Measurements from ENCODE around the gene CEP83.
"Not testable (repeated sequence)": the region's sequence is repeated elsewhere in the genome, so short reads cannot be mapped to it uniquely, and the experiment has no call there.

The CEP83 gene, protein sequence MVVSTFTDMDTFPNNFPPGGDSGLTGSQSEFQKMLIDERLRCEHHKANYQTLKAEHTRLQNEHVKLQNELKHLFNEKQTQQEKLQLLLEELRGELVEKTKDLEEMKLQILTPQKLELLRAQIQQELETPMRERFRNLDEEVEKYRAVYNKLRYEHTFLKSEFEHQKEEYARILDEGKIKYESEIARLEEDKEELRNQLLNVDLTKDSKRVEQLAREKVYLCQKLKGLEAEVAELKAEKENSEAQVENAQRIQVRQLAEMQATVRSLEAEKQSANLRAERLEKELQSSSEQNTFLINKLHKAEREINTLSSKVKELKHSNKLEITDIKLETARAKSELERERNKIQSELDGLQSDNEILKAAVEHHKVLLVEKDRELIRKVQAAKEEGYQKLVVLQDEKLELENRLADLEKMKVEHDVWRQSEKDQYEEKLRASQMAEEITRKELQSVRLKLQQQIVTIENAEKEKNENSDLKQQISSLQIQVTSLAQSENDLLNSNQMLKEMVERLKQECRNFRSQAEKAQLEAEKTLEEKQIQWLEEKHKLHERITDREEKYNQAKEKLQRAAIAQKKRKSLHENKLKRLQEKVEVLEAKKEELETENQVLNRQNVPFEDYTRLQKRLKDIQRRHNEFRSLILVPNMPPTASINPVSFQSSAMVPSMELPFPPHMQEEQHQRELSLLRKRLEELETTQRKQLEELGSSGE

DNA sequence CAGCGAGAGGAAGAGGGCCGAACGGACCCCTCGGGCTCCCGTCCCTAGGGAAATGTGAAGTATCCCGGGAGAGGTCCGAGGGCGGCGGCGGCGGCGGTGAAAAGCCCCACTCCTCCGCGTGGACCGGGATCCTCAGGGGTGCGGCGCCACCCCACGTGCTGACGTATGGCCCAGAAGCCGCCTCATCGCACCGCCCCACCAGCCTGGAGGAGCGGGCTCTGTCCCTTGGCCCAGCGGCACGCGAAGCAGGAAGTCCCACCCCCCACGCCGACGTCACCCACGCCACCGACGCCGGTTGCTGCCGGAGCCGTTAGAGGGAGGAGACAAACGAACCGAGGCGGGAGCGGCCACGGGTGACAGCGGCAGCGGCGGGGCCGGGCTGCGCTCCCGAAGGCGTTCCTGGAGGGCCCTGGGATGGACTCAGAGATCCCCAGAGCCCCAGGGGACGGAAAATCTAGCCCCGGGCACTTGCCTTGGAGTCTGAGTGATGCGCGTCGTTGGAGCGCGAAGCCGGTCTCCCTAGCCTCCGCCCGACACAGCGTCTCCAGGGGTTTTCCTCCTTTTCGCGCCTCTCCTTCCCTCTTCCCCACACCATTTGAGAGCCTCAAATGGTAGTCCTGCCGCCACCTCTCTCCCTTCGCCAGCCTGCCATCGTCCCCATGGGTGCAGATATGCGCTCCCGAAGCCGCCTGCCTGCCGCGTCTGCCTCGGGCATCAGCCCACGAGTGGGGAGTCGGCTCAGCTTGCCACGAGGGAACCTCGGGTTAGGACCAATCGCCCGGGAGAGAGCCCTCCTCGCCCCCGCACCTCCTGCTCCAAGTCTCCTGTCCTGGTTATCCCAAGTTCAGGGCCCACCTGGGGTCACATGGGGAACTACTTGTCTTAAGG is at the start of gene CEP83:
Gene CEP83, minus strand, starts transcription at position 140 of the 888 bp plus-strand sequence. CDS start 47,377 bp downstream, outside the sequence.
- DNase-seq (ENCODE audit: low read depth in 3 of 3), result peak; percentile 95 to 98 (median 96)

DNA sequence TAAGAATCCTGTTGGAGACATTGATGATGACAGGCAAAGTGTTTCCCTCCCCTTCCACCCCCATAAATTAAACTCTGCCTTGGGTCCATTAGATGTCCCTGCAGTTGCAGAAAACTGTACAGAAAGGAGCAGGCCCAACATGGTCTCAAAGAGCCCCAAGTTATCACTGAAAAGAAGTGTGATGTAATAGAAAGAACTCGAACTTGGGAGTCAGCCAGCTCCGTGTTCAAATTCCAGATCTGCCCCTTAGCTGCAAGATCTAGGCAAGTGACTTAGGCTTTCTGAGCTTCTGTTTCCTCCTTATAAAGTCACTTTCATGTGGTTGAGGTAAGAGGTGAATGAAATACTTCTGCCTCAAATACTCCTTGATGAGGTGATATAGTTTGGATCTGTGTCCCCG is 49.6 kb upstream of the CEP83 start:
- DNase-seq (ENCODE audit: low read depth in 3 of 3), result no peak

DNA sequence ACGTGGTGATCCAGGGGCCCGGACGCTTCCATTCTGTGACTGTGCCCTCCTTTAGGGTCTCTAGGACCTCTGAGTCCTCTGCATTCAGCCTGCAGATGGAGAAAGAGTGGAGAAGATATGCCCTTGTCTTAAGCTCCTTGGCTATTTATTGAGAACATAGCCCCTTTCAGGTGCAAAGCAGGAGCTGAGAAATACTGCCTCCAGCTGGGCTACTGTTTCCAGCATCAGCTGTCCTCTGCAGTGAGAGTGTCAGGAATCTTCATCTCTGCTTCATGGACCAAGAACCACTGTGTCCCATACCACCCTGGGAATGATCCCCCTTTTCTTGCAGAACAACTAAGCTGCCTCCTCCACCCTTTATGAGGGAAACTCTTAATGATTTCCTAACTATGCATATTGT is 47.8 kb upstream of the CEP83 start:
- DNase-seq (ENCODE audit: low read depth in 3 of 3), result no peak

DNA sequence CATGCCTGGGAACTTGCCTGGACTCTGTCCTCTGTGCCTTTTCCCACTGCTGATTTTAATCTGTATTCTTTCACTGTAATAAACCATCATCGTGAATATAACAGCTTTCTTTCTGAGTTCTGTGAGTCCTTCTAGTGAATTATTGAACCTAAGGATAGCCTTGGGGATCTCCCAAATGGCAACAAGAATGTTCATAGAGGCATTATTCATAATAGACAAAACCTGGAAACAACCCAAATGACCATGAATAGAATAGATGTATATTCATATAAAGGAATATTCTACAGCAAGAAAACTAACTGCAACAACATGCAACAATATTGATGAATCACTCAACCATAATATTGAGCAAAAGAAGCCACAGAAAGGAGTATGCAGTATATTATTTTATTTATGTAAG is 44.7 kb upstream of the CEP83 start:
- no peak for DNase-seq (ENCODE audit: low read depth in 3 of 3)

DNA sequence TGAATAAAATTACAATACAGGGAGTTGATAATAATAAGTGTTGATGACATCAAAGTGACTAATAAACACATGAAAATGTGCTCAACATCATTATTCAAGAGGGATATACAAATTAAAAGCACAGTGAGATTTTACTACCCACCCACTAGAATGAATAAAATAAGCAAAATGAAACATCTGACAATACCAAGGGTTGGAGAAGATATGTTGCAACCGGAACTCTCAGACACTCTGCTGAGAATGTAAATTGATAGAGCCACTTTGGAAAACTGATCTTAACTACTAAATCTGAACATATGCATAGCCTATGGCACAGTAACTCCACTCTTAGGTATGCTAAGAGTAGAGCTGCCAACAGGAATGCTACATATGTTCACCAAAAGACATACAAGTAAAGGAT is 44.0 kb upstream of the CEP83 start:
- no peak for DNase-seq (ENCODE audit: low read depth in 3 of 3)

DNA sequence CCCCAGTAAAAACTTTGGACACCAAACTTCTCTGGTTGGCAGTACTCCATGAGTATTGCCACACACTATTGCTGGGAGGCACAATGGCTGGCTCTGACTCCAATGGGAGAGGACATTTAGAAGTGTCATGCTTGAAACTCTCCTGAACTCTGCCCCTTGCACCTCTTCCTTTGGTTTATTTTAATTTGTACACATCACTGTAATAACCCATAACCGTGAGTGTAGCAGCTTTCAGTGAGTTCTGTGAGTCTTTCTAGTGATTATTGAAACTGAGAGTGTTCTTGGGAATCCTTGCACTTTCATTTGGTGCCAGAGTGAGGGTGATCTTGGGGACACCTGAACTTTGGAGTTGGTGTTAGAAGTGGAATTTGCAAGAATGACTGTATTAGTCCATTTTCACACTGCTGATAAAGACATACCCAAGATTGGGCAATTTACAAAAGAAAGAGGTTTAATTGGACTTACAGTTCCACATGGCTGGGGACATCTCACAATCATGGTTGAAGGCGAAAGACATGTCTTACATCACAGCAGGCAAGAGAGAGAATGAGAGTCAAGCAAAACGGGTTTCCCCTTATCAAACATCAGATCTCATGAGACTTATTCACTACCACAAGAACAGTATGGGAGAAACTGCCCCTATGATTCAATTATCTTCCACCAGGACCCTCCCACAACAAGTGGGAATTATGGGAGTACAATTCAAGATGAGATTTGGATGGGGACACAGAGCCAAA is 41.3 kb upstream of the CEP83 start:
- no peak for DNase-seq (ENCODE audit: low read depth in 3 of 3)

DNA sequence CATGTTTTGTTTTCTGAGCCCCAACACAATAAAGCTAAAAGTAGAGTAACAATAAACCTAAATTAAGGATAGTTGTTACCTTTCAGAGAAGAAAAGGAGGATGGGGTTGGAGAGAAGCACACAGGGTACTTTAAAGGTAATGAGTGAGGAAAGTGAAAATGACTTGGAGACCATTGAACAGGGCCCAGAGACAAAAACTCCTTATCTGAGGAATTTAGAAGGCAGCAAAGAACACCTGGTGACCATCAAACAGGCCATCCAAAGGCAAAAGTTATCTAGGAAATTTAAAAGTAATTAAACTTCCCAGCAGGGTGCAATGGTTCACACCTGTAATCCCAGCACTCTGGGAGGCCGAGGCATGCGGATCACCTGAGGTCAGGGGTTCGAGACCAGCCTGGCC is 39.0 kb upstream of the CEP83 start:
- DNase-seq (ENCODE audit: low read depth in 3 of 3), result no peak

DNA sequence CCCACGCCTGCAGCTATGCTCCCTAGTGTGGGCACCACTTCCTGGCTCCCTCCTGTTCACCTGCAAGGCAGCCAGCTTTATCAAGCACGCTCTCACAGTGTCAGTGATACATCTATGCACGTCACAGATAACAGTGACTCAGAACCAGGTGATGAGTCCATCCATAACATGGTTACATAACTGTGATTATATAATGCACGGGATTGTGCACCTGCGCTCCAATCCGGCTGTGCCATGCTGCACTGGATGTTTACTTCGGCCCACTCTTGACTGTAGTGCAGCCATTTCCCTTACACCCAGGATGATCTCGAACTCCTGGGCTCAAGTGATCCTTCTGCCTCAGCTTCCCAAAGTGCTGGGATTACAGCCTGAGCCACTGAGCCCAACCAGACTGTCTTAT is 38.4 kb upstream of the CEP83 start:
- no peak for DNase-seq (ENCODE audit: low read depth in 3 of 3)

DNA sequence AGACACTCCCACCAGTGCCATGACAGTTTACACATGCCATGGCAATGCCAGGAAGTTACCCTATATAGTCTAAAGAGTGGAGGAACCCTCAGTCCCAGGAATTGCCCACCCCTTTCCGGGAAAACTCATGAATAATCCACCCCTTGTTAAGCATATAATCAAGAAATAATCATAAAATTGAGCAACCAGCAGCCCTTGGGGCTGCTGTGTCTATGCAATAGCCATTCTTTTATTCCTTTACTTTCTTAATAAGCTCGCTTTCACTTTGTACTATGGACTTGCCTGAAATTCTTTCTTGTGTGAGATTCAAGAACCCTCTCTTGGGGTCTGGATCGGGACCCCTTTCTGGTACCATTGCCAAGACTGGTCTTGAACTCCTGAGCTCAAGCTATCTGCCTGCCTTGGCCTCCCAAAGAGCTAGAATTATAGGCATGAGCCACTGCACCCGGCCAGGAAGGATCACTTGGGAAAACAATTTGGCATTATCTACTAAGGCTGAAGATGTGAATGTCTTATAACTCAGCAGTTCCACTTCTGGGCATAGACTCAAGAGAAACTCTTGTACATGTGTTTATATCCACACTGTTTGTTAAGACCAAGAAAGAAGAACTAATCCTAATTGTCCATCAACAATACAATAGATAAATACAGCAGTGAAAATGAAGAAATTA is 35.9 kb upstream of the CEP83 start:
- no peak for DNase-seq (ENCODE audit: low read depth in 3 of 3)

DNA sequence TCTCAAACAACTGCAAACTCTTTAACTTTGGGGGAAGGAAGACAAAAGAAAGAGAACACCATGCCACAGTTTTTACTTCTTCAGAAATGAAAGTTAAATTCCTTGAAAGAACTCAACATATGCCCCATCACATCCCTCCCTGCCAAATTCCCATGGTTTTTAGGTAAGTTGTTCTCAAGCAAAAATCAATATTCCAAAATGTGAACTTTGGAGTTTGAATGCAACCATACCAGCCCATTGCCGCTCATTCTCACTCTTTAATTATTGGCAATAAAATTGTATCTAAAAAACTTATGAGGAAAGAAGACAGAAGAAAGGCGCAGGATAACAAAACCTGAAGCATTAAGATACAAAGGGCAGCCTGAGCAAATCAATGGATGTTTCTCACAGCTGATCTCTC is 31.8 kb upstream of the CEP83 start:
- no peak for DNase-seq (ENCODE audit: low read depth in 3 of 3)

DNA sequence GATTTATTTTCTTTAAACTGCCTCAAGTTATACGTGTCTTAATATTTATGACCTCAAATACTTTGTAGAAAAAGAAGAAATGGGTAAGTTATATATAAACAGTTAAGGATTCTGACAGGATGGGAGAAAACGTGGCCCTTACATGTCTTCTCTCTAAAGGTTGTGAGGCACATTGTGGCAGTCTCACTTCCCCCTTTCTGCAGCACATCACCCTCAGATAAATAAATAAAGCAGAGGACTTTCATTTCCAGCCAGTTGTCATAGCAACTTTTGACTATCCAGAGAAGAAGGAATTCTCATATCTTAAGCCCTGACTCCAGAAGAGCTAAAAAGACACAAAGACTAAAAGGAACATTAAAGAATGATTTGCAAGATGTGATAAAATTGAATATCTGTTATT is 28.8 kb upstream of the CEP83 start:
- DNase-seq (ENCODE audit: low read depth in 3 of 3), result no peak

DNA sequence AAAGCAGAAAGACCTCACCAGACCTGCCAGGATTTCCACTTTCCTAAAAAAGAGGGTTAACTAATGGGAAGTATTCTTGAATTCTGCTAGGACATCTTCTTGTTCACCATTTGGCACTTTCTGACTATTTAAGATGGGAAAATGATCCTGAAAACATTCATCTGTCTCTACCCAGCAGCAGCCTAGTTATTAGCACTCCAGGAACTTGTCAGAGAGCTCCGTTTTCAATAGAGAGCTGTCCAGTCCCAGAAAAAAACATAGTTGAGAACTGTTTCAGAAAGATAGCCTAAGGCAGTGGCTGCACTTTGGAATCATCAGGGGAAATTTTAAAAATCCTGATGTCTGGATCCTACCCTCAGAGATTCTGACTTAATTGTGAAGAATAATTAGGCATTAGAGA is 22.1 kb upstream of the CEP83 start:
- no peak for DNase-seq (ENCODE audit: low read depth in 3 of 3)

DNA sequence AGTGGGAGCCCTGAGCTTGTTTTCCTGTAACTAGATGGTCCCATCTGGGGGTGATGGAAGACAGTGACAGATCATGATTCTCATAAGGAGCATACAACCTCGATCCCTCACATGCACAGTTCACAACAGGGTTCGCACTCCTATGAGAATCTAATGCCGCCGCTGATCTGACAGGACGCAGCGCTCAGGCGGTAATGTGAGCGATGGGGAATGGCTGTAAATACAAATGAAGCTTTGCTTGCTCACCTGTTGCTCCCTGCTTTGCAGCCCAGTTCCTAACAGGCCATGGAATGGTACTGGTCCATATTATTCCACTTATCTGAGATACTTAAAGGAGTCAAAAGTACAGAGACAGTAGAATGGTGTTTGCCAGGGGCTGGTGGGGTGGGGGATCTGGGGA is 9.9 kb upstream of the CEP83 start:
- DNase-seq (ENCODE audit: low read depth in 3 of 3), result no peak

DNA sequence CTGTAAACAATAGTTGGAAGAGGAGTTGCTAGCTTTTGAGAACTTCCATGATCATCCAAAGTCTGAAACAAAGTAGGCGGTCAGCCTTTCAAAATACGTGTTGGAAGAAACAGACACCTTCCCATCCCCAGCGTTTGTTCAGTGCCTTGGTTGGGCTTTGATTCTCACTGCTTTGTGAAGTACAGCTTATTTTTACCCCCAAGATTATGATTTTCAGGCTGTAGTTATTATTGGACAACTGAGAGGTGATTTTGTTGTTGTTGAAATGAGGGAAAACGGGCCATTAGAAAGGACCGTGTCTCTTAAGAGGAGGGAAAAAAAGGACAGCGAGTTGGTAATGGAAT is 921 bp upstream of the CEP83 start:
- DNase-seq (ENCODE audit: low read depth in 3 of 3), result no peak

DNA sequence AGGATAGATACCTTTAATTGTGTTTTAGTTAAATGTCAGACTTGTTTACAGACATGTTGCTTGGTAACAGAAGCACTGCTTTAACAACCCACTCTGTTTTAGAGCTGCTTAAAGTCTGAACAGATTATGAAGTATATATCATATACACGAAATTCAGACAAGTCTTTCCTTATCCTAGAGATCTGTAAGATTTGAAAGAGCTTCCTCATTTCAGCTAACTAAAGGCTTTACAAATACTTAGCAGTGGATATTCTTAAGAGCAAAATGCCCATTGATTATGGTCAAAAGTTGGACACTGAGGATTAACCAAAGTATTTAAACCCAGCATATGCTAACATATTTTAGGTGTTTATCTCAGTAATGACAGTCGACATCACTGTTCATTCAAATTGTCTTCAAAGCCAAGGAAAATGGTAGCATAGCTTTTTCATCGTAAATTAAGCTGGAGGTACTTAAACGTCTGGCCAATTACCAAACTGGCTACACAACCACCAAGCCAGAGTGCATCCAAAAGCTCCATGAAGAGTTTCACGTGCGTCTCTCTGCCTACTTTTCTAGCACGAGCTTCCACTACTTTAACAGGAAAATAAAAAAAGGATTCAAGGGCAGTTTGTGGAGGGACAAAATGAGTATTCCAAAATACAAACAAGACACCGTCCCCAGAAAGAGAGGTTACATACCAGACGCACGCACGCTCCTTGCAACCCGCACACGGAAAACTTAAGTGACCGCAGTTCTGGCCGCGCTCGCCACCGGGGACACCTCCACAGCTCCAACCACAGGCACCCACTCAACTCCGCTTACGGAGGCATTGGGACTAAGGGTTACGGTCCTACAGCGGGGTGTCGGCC is 565 bp downstream of the CEP83 start:
- DNase-seq (ENCODE audit: low read depth in 3 of 3), result no peak

DNA sequence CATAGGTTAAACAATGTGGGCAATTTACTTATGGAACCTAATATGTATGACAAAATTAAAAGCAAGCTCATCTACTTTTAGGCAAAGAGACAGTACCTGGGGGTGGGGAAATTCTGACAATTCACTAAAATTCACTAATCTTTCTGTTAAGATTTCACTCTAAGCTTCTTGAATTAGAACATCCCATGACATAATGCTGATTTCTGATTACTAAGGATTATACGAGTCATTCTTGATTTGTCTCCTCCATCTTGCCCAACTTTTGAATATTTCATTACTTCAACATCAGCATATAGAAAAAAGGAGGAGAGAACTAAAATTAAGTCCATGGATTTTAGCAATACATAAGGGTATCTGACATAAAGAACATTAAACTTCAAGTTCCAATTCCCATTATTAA is 2.4 kb downstream of the CEP83 start:
- DNase-seq (ENCODE audit: low read depth in 3 of 3), result no peak

DNA sequence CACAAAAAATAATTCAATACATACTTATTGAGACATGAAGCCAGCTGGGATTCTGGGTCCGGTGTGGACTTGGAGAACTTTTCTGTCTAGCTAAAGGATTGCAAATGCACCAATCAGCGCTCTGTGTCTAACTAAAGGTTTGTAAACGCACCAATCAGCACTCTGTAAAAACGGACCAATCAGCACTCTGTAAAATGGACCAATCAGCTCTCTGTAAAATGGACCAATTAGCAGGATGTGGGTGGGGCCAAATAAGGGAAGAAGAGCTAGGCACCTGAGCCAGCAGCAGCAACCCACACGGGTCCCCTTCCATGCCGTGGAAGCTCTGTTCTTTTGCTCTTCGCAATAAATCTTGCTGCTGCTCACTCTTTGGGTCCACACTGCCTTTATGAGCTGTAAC is 5.3 kb downstream of the CEP83 start:
- not testable (repeated sequence) for DNase-seq (ENCODE audit: low read depth in 3 of 3)

DNA sequence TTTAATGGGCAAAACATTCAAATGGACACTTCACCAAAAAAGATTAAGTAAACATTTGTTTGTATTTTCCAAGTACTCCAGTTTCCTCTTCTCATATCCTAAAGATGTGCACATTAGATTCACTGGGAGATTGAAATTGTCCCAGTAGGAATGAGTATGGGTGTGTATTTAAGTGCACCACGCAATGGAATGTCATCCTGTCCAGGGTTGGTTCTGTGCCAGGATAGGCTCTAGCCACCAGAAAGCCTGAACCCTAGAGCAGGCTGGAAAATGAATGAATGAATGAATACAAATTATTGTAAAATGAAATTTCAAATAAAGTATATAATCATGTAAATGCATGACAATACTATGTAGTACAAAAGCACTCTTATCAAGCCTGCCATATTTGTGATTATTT is 14.0 kb downstream of the CEP83 start:
- DNase-seq (ENCODE audit: low read depth in 3 of 3), result no peak

DNA sequence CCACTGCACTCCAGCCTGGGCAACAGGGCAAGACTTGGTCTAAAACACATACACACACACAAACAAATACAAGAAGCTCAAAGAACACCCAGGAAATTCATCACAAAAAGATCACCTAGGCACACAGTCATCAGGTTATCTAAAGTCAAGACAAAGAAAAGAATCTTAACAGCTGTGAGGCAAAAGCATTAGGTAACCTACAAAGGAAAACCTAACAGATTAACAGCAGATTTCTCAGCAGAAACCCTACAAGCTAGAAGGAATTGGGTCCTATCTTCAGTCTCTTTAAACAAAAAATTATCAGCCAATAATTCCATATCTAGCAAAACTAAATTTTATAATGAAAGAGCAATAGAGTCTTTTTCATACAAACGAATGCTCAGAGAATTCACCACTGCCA is 22.4 kb downstream of the CEP83 start:
- no peak for DNase-seq (ENCODE audit: low read depth in 3 of 3)

DNA sequence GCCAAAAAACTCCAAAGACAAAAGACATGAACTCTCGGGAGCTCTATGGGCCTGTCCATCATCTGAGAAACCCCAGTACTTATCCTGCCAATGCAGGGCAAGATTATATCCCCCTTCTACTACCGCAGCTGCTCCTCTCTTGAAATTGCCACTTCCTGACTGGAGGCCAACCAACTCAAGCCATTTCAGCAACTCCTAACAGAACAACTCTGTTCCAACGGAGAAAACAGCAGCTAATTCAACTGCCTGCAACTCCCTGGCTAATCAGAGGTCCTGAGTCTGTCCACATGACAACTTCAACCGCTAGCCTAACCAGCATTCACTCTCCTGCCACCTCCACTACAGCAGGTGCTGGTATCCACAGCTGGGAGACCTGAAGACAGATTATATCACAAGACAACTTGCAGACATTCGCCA is 24.1 kb downstream of the CEP83 start:
- no peak for DNase-seq (ENCODE audit: low read depth in 3 of 3)
